GM12875 (cell line): Measurements from ENCODE around the gene PDGFRB.

Experiments used
- H3K4me3 ChIP-seq: one replicate; pipeline ENCODE4 v1.5.1; 2011; ENCODE audit warnings: low read depth, low read length, control low read depth
- CTCF ChIP-seq: IDR thresholded peaks from 2 replicates; pipeline ENCODE4 v1.5.1; 2011; ENCODE audit warnings: low read depth, mild to moderate bottlenecking, control low read depth, inconsistent platforms, low read length, moderate library complexity, borderline replicate concordance; ENCODE audit not compliant: insufficient read depth

Gene PDGFRB

DNA sequence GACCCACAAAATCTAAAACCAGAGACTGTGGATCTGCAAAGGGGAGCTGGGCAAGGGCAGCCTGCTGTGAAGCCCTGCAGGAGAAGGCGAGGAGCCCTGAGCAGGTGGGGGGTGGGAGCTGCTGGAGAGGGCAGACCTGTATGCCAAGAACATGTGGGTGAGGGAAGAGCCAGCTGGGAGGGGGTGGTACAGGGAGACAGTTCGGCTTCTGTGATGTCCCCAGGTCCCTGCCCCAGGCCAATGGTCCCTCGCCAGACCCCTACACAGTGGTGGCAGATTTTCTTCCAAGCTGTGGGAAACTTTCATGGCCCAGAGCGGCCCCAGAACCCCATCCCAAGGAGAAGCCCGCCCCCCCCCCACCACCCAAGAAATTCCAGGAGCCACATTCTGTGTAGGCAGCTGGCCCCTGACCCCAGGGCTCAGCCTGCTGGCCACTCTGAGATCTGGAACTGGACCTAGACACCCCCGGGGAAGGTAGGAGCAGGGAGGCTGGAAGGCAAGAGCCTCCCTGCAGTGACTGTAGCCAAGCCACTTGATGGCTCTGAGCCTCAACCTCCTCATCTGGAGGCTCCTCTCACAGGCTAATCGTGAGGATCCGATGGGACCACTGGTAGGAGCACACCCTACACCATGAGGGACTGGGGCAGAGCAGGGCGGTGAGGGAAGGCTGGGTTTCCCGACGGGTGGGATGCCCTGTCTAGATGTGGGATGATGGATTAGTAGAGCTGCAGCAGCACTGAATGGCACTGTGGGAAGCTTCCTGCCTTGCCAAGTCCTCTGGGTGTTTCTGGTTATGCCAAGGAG lies 46.7 kb downstream of the PDGFRB start:
- no peak overlapping the region for H3K4me3 ChIP-seq
- no peak for TF ChIP-seq CTCF

- TF ChIP-seq CTCF = no peak
- H3K4me3 ChIP-seq = no peak overlapping the region
Measured at GRCh38 chr5:150107909-150108447, 47.7 kb downstream of the PDGFRB start.

DNA sequence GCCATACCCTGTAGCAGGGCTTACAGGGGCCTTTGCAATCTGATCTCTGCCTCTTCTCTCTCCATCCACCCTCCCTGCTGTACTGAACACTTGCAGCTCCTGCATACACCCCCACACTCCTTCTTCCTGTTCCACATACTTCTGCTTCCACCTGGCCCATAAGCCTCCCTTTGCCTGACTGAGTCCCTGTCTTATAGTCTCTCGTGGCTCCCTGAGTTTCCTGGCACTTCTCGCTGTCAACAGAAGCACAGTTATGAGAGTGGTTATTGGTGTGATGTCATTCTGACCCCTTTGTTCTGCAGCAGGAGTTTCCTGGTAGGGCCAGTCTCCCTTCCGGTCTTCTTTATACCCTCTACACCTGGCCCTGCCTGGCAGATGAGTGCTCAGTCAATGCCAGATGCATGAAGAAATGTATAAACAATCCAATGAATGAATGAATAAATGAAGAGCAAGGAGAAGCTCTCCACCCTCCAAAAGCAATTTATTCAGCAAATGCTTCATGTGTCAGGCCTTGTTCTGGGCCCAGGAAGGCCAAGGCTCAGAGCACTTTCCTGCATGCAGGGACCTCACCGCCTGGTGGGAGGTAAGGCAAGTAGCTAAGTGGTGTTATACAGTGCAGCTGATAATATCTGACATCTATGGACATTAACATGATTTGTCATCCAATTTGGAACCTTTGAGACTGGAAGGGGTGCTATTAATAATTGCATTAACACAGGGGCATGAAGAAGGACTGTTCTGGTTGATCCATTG lies 48.8 kb downstream of the PDGFRB start:
- H3K4me3 ChIP-seq = no peak overlapping the region
- TF ChIP-seq CTCF = no peak

- H3K4me3 ChIP-seq = no peak overlapping the region
- TF ChIP-seq CTCF = no peak
Measured at GRCh38 chr5:150105928-150106615, 49.6 kb downstream of the PDGFRB start.

DNA sequence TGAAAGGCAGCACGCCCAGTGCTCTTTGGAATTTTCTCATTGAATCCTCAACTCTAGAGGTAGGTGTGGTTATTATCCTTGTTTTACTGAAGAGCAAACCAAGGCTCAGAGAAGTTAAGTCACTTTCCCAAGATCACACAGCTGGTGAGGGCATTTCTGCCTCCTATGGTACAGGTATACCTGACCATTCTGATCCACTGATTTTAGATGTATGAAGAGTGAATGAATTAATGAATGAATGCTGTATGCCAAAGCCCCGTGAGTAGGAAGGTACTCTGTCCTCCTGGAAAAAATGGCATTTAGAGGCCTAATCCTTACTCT lies 51.1 kb downstream of the PDGFRB start:
- no peak for TF ChIP-seq CTCF
- no peak overlapping the region for H3K4me3 ChIP-seq

- H3K4me3 ChIP-seq = no peak overlapping the region
- no peak for TF ChIP-seq CTCF
Measured at GRCh38 chr5:150103678-150104549, 51.7 kb downstream of the PDGFRB start.
